DND-41 (cell line): ENCODE data around the gene PTH2.

Experiments
- ATAC-seq: fragments of 200-7000 bp; cut with Tn5 transposase; 3 replicates; pipeline ENCODE4 v1.9.1; 2021; ENCODE audit warnings: low read depth; ENCODE audit not compliant: insufficient read depth
- DNase-seq: peaks from one replicate; pipeline ENCODE4 v3.0.0-alpha.2; 2020
- H2AFZ ChIP-seq: 2 replicates; pipeline ENCODE4 v1.6.0; 2012; ENCODE audit warnings: low read depth, low read length
- H3K27ac ChIP-seq: 2 replicates; pipeline ENCODE4 v1.5.1; 2012; ENCODE audit warnings: low read length, inconsistent platforms
- H3K27me3 ChIP-seq: fragments of 200-600 bp; sonication (generic); 2 replicates; pipeline ENCODE4 v1.6.0; 2012; ENCODE audit warnings: low read length, mild to moderate bottlenecking, inconsistent platforms; ENCODE audit not compliant: insufficient read depth, poor library complexity
- H3K36me3 ChIP-seq: 2 replicates; pipeline ENCODE4 v1.5.1; 2012; ENCODE audit warnings: low read length, inconsistent platforms; ENCODE audit not compliant: insufficient read depth
- H3K4me1 ChIP-seq: 2 replicates; pipeline ENCODE4 v1.5.1; 2012; ENCODE audit warnings: mild to moderate bottlenecking, low read length; ENCODE audit not compliant: insufficient read depth
- H3K4me2 ChIP-seq: 2 replicates; pipeline ENCODE4 v1.6.0; 2012; ENCODE audit warnings: mild to moderate bottlenecking, moderate library complexity, low read length, inconsistent platforms; ENCODE audit not compliant: insufficient read depth
- H3K4me3 ChIP-seq, 2 experiments: fragments of 200-600 bp in 1 of 2; shearing (Covaris generic) in 1 of 2; 2 replicates each; pipeline ENCODE4 v1.5.1; 2012 to 2016; ENCODE audit warnings: inconsistent platforms in 2 of 2, low read length in 2 of 2, mild to moderate bottlenecking in 2 of 2, low read depth in 1 of 2, moderate library complexity in 1 of 2
- H3K79me2 ChIP-seq: 2 replicates; pipeline ENCODE4 v1.6.0; 2012; ENCODE audit warnings: low read length, inconsistent platforms; ENCODE audit not compliant: insufficient read depth
- H3K9ac ChIP-seq: 2 replicates; pipeline ENCODE4 v1.6.0; 2012; ENCODE audit warnings: low read depth, mild to moderate bottlenecking, inconsistent platforms, low read length, moderate library complexity
- H3K9me3 ChIP-seq: 2 replicates; pipeline ENCODE4 v1.5.1; 2012; ENCODE audit warnings: low read length, moderate library complexity, mild to moderate bottlenecking, inconsistent platforms; ENCODE audit not compliant: insufficient read depth, severe bottlenecking
- H4K20me1 ChIP-seq: 2 replicates; pipeline ENCODE4 v1.6.0; 2012; ENCODE audit warnings: low read length; ENCODE audit not compliant: insufficient read depth
- CTCF ChIP-seq: IDR thresholded peaks from 2 replicates; pipeline ENCODE4 v1.5.1; 2012; ENCODE audit warnings: borderline replicate concordance, low read length, moderate library complexity, mild to moderate bottlenecking; ENCODE audit not compliant: poor library complexity, severe bottlenecking; ENCODE audit errors: extremely low read depth
- EZH2 ChIP-seq: IDR thresholded peaks from 3 replicates; pipeline ENCODE4 v1.6.1; 2012; ENCODE audit warnings: borderline replicate concordance, low read depth, mild to moderate bottlenecking, moderate library complexity, low read length, inconsistent platforms; ENCODE audit not compliant: severe bottlenecking

PTH2 gene

GRCh38 chr19:49423071-49423984, at the start of gene PTH2:
PTH2 (minus strand) TSS chr19:49423441; CDS start chr19:49423339, 102 bp downstream.
- Histone ChIP-seq H3K27me3 (peaks cover 3% of the 10 kb centered on the region), H2AFZ (no peak within 1 kb of the TSS), H3K79me2 (no peaks in the 10 kb centered on the region), H3K4me3 (no peak within 1 kb of the TSS), H3K4me1 (peaks cover 7% of the 10 kb centered on the region; the same call in 1 of the 2 replicates), H3K9ac (no peak within 1 kb of the TSS), H3K4me2 (no peak within 1 kb of the TSS), H4K20me1 (no peaks in the 10 kb centered on the region), H3K27ac (no peak within 1 kb of the TSS), H3K9me3 (no peaks in the 10 kb centered on the region), H3K36me3 (no peaks in the 10 kb centered on the region)
- ATAC-seq (no peak), DNase-seq (no peak)
- TF ChIP-seq CTCF (no peak), EZH2 (no peak)

GRCh38 chr19:49472936-49473335, 49.7 kb upstream of the PTH2 start:
- H3K4me1 ChIP-seq: peaks cover 30% of the 10 kb centered on the region

GRCh38 chr19:49470615-49470978, 47.4 kb upstream of the PTH2 start:
- Histone ChIP-seq H3K9me3 (no peaks in the 10 kb centered on the region), H4K20me1 (no peaks in the 10 kb centered on the region), H2AFZ (no peak overlapping the region), H3K4me3 (no peak overlapping the region), H3K79me2 (no peaks in the 10 kb centered on the region), H3K27me3 (no peaks in the 10 kb centered on the region), H3K9ac (no peak overlapping the region), H3K36me3 (peaks cover 43% of the 10 kb centered on the region), H3K4me1 (peaks cover 30% of the 10 kb centered on the region), H3K4me2 (no peak overlapping the region), H3K27ac (no peak overlapping the region)
- TF ChIP-seq CTCF (no peak), EZH2 (no peak)
- DNase-seq (no peak), ATAC-seq (no peak)

More at GRCh38 chr19:49472936-49473335, 49.7 kb upstream of the PTH2 start:
- TF ChIP-seq EZH2: no peak
- no peak for TF ChIP-seq CTCF
- peak overlapping the region; percentile 80 for H3K9ac ChIP-seq
- no peaks in the 10 kb centered on the region for H3K9me3 ChIP-seq
- peak overlapping the region in 1 of 2 experiments; percentile 76; a peak in 2 of 4 replicates for H3K4me3 ChIP-seq
- DNase-seq (no peak), ATAC-seq (no peak)
- peak overlapping the region; percentile 99 for H2AFZ ChIP-seq
- H3K36me3 ChIP-seq: peaks cover 29% of the 10 kb centered on the region
- H3K79me2 ChIP-seq: no peaks in the 10 kb centered on the region
- peak overlapping the region; percentile 91 for H3K27ac ChIP-seq
- no peaks in the 10 kb centered on the region for H4K20me1 ChIP-seq
- no peaks in the 10 kb centered on the region for H3K27me3 ChIP-seq
- peak overlapping the region; percentile 98 for H3K4me2 ChIP-seq
